Measurements from ENCODE around the gene RNF141.

RNF141 gene

DNA sequence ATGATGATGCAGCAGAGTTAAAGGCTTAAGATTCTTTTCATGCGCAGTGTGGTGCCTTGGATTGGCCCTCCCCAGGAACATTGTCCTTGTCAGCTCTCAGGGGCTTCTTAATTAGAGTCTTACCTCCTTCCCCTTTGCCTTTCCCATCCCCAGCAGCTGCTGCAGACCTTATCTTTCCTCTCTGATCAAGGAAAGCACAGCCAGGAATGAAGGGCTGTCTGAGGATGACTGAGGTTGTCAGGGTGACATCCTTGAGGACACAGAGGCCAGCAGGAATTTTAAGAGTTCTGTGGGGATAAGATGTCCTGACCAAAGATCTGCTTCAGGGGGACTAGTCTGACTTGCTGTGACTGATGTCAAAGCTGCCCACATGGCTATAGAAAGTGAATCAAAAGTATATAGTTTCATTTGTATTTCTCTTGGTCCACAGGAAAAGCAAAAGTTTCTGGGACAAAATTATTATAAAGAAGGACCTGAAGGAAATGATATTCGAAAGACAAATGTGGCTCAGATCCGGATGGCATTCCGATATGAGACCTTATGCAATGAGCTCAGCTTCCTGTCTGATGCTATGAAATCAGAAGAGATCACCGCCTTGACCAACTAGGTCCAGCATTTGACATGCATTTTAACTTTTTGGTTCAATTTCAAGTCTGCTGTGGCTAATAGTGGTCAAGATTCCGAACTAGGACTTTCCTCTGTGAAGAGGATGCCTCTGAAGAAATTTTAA lies 35.5 kb downstream of the RNF141 start:
- TF ChIP-seq, protein P1, sequence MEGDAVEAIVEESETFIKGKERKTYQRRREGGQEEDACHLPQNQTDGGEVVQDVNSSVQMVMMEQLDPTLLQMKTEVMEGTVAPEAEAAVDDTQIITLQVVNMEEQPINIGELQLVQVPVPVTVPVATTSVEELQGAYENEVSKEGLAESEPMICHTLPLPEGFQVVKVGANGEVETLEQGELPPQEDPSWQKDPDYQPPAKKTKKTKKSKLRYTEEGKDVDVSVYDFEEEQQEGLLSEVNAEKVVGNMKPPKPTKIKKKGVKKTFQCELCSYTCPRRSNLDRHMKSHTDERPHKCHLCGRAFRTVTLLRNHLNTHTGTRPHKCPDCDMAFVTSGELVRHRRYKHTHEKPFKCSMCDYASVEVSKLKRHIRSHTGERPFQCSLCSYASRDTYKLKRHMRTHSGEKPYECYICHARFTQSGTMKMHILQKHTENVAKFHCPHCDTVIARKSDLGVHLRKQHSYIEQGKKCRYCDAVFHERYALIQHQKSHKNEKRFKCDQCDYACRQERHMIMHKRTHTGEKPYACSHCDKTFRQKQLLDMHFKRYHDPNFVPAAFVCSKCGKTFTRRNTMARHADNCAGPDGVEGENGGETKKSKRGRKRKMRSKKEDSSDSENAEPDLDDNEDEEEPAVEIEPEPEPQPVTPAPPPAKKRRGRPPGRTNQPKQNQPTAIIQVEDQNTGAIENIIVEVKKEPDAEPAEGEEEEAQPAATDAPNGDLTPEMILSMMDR (conservative IDR thresholded peaks at IDR 0.05; ENCODE audit: low read depth, low read length): no peak
- H3K4me3 ChIP-seq (ENCODE audit: low read length): no peak overlapping the region
- DNase-seq (ENCODE audit: low read depth): no peak

DNA sequence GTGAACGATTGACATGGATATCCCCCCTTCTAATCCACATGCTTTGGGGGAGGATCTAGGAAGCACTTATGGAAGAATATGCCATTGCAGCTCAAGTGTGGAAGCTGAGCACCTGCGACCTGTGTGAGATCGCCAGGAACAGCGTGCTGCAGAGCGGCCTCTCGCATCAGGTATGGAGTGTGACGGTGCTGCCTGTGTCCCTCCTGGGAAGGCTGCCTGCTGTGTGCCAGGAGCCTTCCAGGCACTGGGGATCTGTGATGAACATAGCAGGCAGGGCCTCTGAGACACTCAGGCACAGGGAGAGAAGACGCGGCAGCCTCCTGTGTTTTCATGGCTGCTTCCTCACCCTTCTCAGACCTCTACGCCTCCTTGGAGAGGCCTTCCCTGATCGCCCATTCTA lies 36.5 kb downstream of the RNF141 start:
- no peak for DNase-seq (ENCODE audit: low read depth)
- no peak overlapping the region for H3K4me3 ChIP-seq (ENCODE audit: low read length)
- TF ChIP-seq, protein P1 (conservative IDR thresholded peaks at IDR 0.05; ENCODE audit: low read depth, low read length): no peak

DNA sequence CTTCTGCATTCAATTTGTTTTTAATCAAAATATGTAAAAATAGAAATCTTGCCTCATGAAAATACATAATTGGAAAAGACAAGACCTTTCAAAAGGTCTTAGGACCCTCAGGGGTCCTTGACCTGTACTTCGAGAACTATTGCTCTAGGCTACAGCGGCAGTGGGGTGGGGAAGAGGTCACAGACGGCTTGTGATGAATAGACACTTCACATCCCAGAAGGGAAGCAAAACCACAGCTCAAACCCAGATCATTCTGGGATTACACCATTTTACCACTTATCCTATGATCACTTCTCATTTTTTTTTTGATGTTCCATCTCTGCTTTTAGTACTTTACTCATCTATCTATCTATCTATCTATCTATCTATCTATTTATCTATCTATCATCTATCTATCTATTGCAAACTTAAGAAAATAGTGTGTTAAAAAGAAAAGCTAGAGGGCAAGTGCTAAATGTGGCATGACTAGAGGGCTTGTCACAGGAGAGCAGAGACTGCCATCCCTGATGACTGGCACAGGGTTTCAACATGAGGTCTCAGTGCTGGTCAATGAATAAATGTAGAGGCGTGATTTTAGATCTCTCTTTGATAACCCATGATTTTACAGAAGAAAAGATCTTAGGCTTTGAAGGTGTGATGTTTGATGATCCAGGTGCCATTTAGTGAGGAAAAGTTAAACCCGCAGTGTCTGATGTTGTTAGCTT lies 37.1 kb downstream of the RNF141 start:
- DNase-seq (ENCODE audit: low read depth): no peak
- TF ChIP-seq, protein P1 (conservative IDR thresholded peaks at IDR 0.05; ENCODE audit: low read depth, low read length): no peak
- H3K4me3 ChIP-seq (ENCODE audit: low read length): no peak overlapping the region

DNA sequence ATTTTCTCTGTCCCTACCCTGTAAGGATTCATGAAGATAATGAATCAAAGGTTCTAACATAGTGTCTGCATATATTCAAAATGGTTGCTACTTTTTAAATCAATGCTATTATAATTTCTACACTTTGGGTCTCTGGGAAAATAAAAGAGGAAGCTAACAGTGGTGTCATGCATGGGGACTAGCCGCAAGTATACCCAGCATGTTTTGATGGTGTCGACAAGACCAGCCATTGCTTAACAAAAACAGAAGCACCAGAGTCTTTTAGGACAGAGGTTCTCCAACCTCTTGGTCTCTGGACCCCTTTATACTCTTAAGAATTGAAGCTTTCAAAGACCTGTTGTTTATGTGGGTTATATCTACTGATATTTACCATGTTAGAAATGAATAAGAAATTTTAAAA lies 37.8 kb downstream of the RNF141 start:
- no peak for DNase-seq (ENCODE audit: low read depth)
- TF ChIP-seq, protein P1 (conservative IDR thresholded peaks at IDR 0.05; ENCODE audit: low read depth, low read length): no peak
- no peak overlapping the region for H3K4me3 ChIP-seq (ENCODE audit: low read length)

DNA sequence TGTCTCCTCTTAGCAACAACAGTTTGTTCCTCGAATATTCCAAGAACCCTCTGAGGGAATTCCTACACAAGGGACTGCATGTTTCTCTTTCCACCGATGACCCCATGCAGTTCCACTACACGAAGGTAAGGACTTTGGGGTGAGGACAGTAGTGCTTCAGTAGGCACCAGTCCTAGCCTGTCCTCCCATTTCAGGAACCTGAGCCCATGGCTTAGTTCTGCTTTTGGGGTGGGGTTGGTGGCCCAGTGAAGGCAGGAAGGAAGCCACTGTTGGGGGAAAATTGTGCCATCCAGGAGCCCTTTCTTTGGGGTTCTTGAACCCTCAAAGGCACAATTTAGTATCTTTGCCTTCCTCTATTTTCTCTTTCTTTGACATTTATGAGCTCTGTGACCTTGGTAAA lies 38.2 kb downstream of the RNF141 start:
- DNase-seq (ENCODE audit: low read depth): no peak
- H3K4me3 ChIP-seq (ENCODE audit: low read length): no peak overlapping the region
- TF ChIP-seq, protein P1 (conservative IDR thresholded peaks at IDR 0.05; ENCODE audit: low read depth, low read length): no peak

DNA sequence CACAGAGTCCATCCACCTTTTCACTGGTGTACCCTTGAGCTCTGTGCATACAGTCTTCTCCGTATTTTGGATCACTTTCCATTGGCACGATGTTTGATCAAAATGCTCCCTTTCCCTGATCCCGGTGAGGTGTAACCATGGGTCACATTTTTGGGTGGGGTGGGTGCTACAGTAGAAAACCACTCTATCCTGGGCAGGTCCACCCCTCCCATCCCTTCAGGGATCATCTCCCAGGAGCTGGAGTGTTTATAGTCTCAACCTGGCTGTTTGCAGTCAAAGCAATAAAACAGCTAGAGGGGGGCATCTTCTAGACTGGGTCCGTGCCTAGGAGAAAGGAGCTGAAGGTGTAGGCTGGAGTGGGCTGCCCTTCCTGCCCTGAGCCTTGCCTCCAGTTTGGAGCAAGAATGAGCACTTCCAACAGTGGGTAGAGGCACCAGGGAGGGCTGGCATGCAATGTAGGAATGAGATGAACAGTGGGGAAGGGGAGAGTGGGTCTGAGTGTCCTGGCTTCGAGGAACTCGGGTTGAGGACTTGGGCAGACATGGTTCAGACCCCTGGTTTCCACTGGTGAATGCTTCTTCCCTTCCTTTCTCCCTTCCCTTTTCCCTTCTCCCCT lies 38.8 kb downstream of the RNF141 start:
- TF ChIP-seq, protein P1 (conservative IDR thresholded peaks at IDR 0.05; ENCODE audit: low read depth, low read length): no peak
- H3K4me3 ChIP-seq (ENCODE audit: low read length): no peak overlapping the region
- DNase-seq (ENCODE audit: low read depth): no peak
